ENCODE data around the gene GDI2. TPM values are rescaled to one million over a fixed set of nuclear protein-coding genes. Genes with fewer than 3 reads are reported as not detected.
A peak's percentile ranks its signal among the peaks of the same experiment; 100 is the strongest.

The GDI2 gene
- total RNA-seq, 1 donor from 2014 or later = 289 TPM

DNA sequence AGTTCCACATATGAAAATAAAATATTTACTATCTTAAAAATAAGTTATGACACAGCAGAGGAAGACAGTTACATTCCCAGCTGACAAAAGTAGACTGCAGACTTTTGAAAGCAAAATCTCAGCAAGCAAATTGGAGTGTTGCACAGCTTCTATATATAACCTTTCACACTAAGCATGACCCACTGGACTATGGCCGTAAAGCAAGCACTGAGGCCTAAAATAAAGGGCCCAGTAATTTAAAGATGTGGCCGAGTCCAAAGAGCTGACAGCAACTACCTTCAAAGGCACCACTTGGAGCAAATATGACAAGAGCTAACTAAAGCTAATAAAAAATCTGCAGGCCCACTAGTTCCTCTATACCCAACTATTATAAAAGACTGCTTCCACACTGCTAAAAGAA is 6.5 kb downstream of the GDI2 start:
- peaks cover 78% of the 10 kb centered on the region for H3K4me1 Mint-ChIP-seq
- no peak for TF ChIP-seq CTCF (IDR thresholded peaks at IDR 0.05)
- H3K27me3 Mint-ChIP-seq = no peaks in the 10 kb centered on the region
- intact Hi-C loops (cut with micrococcal nuclease) = no loop called here
- peak overlapping the region; percentile 41 for H3K27ac Mint-ChIP-seq
- H3K9me3 Mint-ChIP-seq = no peaks in the 10 kb centered on the region
- no peak overlapping the region for H3K4me3 Mint-ChIP-seq
- H3K36me3 Mint-ChIP-seq (ENCODE audit: low read depth) = peaks cover 59% of the 10 kb centered on the region
- ChIA-PET CTCF (interaction anchor here (0.9 to 1.0 kb wide), 3 partner anchors 12 to 66 kb away, joined by 3 read pairs; no protein-coding TSS in a partner anchor), POLR2A (interaction anchor here (1.1 to 12.7 kb wide), 4 partner anchors 9 to 82 kb away, joined by 3 to 173 read pairs (median 4); partner anchors contain the start of genes ANKRD16 and FBH1)
- no peak for ATAC-seq (ENCODE audit: low read depth)
- no peak for DNase-seq

GRCh38 chr10:5805711-5806110 is 7.5 kb downstream of the GDI2 start:
- H3K4me3 Mint-ChIP-seq = no peak overlapping the region
- ChIA-PET CTCF (no interaction called here), POLR2A (interaction anchor here (1.4 to 12.7 kb wide), 4 partner anchors 8 to 83 kb away, joined by 12 to 173 read pairs (median 15); partner anchors contain the start of genes ANKRD16, FBH1 and GDI2)
- H3K9me3 Mint-ChIP-seq = no peaks in the 10 kb centered on the region
- intact Hi-C loops (cut with micrococcal nuclease) = no loop called here
- peaks cover 55% of the 10 kb centered on the region for H3K36me3 Mint-ChIP-seq (ENCODE audit: low read depth)
- no peaks in the 10 kb centered on the region for H3K27me3 Mint-ChIP-seq
- no peak for TF ChIP-seq CTCF (IDR thresholded peaks at IDR 0.05)
- DNase-seq (no peak), ATAC-seq (ENCODE audit: low read depth) (peak; percentile 51)
- peak overlapping the region; percentile 37 for H3K27ac Mint-ChIP-seq
- peaks cover 73% of the 10 kb centered on the region for H3K4me1 Mint-ChIP-seq

DNA sequence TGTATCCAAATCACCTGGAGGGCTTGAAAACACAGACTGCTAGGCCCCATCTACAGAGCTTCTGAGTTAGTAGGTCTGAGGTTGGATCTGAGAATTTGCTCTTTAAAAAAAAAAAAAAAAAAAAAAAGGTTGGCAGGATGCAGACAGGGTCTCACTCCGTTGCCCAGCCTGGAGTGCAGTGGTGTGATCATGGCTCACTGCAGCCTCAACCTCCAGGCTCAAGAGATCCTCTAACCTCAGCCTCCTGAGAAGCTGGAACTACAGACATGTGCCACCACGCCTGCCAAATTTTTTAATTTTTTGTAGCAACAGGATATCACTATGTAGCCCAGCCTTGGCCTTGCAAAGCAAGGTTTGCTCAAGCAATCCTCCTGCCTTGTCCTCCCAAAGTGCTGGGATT is 8.0 kb downstream of the GDI2 start:
- no peak for DNase-seq
- POLR2A ChIA-PET = interaction anchor here (0.6 to 12.7 kb wide), 5 partner anchors 8 to 182 kb away, joined by 5 to 173 read pairs (median 15); partner anchors contain the start of genes ANKRD16, FBH1 and GDI2
- no peaks in the 10 kb centered on the region for H3K27me3 Mint-ChIP-seq
- intact Hi-C loops (cut with micrococcal nuclease) = no loop called here
- no peak overlapping the region for H3K4me3 Mint-ChIP-seq
- no peak for ATAC-seq (ENCODE audit: low read depth)
- no peak for TF ChIP-seq CTCF (IDR thresholded peaks at IDR 0.05)
- CTCF ChIA-PET = interaction anchor here (1.3 kb wide), 1 partner anchor 8 kb away, joined by 3 read pairs; the partner anchor contains the start of gene GDI2
- H3K36me3 Mint-ChIP-seq (ENCODE audit: low read depth) = peaks cover 60% of the 10 kb centered on the region
- peak overlapping the region; percentile 37 for H3K27ac Mint-ChIP-seq
- H3K4me1 Mint-ChIP-seq = peaks cover 71% of the 10 kb centered on the region
- H3K9me3 Mint-ChIP-seq = no peaks in the 10 kb centered on the region

GRCh38 chr10:5804386-5804785 is 8.8 kb downstream of the GDI2 start:
- no peak for TF ChIP-seq CTCF (IDR thresholded peaks at IDR 0.05)
- DNase-seq (no peak), ATAC-seq (ENCODE audit: low read depth) (no peak)
- ChIA-PET POLR2A (interaction anchor here (0.6 to 12.7 kb wide), 5 partner anchors 9 to 84 kb away, joined by 3 to 173 read pairs (median 15); partner anchors contain the start of genes ANKRD16, FBH1 and GDI2), CTCF (interaction anchor here (1.3 kb wide), 1 partner anchor 9 kb away, joined by 3 read pairs; the partner anchor contains the start of gene GDI2)
- peak overlapping the region; percentile 41 for H3K27ac Mint-ChIP-seq
- peaks cover 64% of the 10 kb centered on the region for H3K36me3 Mint-ChIP-seq (ENCODE audit: low read depth)
- H3K9me3 Mint-ChIP-seq = no peaks in the 10 kb centered on the region
- no peaks in the 10 kb centered on the region for H3K27me3 Mint-ChIP-seq
- intact Hi-C loops (cut with micrococcal nuclease) = loop anchor here (5.0 kb wide), 1 partner anchor 37 kb away; no protein-coding TSS in a partner anchor
- H3K4me1 Mint-ChIP-seq = peaks cover 65% of the 10 kb centered on the region
- H3K4me3 Mint-ChIP-seq = no peak overlapping the region

- Mint-ChIP-seq H3K36me3 (ENCODE audit: low read depth) (peaks cover 64% of the 10 kb centered on the region), H3K4me3 (no peak overlapping the region), H3K27me3 (no peaks in the 10 kb centered on the region), H3K27ac (peak overlapping the region; percentile 42), H3K9me3 (no peaks in the 10 kb centered on the region), H3K4me1 (peaks cover 31% of the 10 kb centered on the region)
- no peak for ATAC-seq (ENCODE audit: low read depth)
- DNase-seq = no peak
- no peak for TF ChIP-seq CTCF (IDR thresholded peaks at IDR 0.05)
- intact Hi-C loops (cut with micrococcal nuclease) = loop anchor here (5.0 kb wide), 1 partner anchor 33 kb away; no protein-coding TSS in a partner anchor
- ChIA-PET POLR2A (interaction anchor here (1.7 kb wide), 1 partner anchor 10 kb away, joined by 3 read pairs; no protein-coding TSS in a partner anchor), CTCF (no interaction called here)
These were observed 12.5 kb downstream of the GDI2 start for GRCh38 chr10:5800782-5801181.
